ENCODE data around the gene ZBTB40. TPM values are rescaled to one million over a fixed set of nuclear protein-coding genes. Genes with fewer than 3 reads are reported as not detected.

The ZBTB40 gene
- total RNA-seq, 2 donors from 2014 or later: 26.8 to 34.5 TPM

DNA sequence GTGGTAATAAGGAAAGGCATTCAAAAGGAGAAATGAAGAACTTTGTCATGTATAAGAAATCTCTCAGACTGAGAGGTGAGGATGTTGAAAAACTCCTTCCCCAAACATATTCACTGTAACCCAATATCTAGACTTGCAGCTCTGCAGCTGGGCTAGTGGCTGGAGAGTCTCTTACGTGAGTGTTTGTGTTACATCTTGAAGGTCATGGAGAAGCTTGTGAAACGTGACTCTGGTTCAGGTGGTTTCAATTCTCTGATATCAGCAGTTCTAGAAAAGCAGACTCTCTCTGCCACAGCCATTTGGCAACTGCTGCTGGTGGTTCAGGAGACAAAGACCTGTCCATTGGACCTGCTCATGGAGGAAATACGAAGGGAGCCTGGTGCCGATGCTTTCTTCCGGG is 56.7 kb downstream of the ZBTB40 start:
- H3K27ac Mint-ChIP-seq: no peak overlapping the region
- no peaks in the 10 kb centered on the region for H3K4me1 Mint-ChIP-seq
- H3K36me3 Mint-ChIP-seq (ENCODE audit: low read depth): peaks cover 12% of the 10 kb centered on the region
- H3K9me3 ChIP-seq (ENCODE audit: control insufficient read depth, low read length, poor library complexity, severe bottlenecking): no peaks in the 10 kb centered on the region
- no peaks in the 10 kb centered on the region for H3K27me3 Mint-ChIP-seq
- H3K4me3 Mint-ChIP-seq: no peak overlapping the region
- no peak for ATAC-seq
- DNase-seq: no peak

DNA sequence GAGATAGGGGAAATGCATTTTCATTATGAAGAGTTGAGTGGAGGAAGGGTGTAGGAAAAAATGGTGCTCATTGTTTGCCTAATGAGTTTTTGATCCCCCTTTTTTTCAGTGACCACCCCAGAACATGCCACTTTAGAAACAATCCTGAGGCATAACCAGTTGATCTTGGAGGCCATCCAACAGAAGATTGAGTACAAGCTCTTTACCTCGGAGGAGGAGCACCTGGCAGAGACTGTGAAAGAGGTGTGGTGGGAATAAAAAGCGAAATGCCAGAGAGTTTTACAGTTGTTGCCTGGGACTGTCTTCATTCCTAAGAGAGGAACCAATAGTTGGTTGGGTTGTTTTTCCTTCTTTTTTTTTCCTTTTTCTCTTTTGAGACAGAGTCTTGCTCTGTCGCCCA is 57.3 kb downstream of the ZBTB40 start:
- no peaks in the 10 kb centered on the region for H3K9me3 ChIP-seq (ENCODE audit: control insufficient read depth, low read length, poor library complexity, severe bottlenecking)
- no peak for DNase-seq
- H3K27ac Mint-ChIP-seq: no peak overlapping the region
- H3K36me3 Mint-ChIP-seq (ENCODE audit: low read depth): peaks cover 12% of the 10 kb centered on the region
- ATAC-seq: no peak
- no peaks in the 10 kb centered on the region for H3K4me1 Mint-ChIP-seq
- no peak overlapping the region for H3K4me3 Mint-ChIP-seq
- no peaks in the 10 kb centered on the region for H3K27me3 Mint-ChIP-seq

DNA sequence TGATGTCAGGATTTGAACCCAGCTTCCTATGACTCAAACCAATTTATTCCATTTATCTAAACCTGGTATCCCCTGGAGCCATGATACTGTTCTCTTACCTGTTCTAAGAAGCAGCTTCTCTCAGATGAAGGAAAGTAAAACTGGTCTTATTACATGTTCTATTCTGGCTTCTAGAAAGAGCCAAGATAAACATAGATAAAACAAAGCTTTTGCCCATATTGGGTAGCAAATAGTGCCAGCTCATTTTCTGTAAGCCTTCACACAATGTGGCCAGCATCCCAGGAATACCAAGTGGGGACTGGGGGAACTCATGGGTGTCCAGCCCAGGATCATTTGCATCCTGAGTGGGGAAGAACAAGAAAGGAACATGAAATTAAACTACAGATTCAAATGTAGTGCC is 58.2 kb downstream of the ZBTB40 start:
- Mint-ChIP-seq H3K4me1 (no peaks in the 10 kb centered on the region), H3K4me3 (no peak overlapping the region), H3K27me3 (no peaks in the 10 kb centered on the region), H3K27ac (no peak overlapping the region), H3K36me3 (ENCODE audit: low read depth) (peaks cover 17% of the 10 kb centered on the region)
- DNase-seq (no peak), ATAC-seq (no peak)
- H3K9me3 ChIP-seq (ENCODE audit: control insufficient read depth, low read length, poor library complexity, severe bottlenecking): no peaks in the 10 kb centered on the region

DNA sequence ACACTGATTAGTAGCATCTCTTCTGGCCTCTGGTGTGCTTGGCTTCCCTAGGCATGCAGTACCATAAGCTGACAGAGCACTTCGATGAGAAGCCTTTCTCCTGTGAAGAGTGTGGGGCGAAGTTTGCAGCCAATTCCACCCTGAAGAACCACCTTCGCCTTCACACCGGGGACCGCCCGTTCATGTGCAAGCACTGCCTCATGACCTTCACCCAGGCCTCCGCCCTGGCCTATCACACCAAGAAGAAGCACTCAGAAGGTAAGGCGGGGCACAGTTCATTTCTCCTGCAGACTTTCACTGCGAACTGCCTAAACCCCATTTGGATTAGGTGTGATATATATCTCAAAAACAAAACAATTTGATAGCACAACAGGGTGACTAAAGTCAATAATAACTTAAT is 61.2 kb downstream of the ZBTB40 start:
- H3K36me3 Mint-ChIP-seq (ENCODE audit: low read depth): peaks cover 35% of the 10 kb centered on the region
- H3K27me3 Mint-ChIP-seq: no peaks in the 10 kb centered on the region
- peaks cover 4% of the 10 kb centered on the region for H3K4me1 Mint-ChIP-seq
- no peak overlapping the region for H3K27ac Mint-ChIP-seq
- DNase-seq (no peak), ATAC-seq (no peak)
- no peak overlapping the region for H3K4me3 Mint-ChIP-seq
- no peaks in the 10 kb centered on the region for H3K9me3 ChIP-seq (ENCODE audit: control insufficient read depth, low read length, poor library complexity, severe bottlenecking)

DNA sequence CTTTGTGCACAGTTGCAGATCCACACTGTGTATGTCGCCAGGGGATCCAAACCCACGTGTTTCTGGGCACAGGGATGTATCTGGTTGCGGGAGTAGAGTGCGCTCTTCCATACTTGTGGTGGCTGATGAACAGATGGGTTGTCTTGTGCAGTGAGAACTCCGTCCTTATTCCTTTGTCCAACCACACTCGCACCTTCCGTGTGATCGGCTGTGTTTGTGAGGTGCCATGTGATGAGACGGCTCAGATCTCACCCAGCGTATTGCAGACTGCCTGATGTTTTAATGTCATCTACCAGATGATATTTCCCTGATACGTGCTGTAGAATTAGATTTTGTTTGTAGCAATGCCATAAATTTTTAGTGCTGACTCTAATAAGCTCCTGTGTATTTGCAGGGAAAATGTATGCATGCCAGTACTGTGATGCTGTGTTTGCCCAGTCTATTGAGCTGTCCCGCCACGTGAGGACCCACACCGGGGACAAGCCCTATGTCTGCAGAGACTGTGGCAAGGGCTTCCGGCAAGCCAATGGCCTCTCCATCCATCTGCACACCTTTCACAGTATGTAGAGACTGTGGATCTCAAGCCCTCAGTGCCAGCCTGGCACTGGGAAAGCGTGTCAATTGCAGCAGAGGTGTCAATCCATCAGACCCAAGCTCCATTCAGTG is 65.4 kb downstream of the ZBTB40 start:
- no peak overlapping the region for H3K27ac Mint-ChIP-seq
- H3K4me3 Mint-ChIP-seq: no peak overlapping the region
- H3K36me3 Mint-ChIP-seq (ENCODE audit: low read depth): peaks cover 36% of the 10 kb centered on the region
- no peaks in the 10 kb centered on the region for H3K27me3 Mint-ChIP-seq
- DNase-seq: no peak
- peaks cover 6% of the 10 kb centered on the region for H3K4me1 Mint-ChIP-seq
- no peaks in the 10 kb centered on the region for H3K9me3 ChIP-seq (ENCODE audit: control insufficient read depth, low read length, poor library complexity, severe bottlenecking)
- no peak for ATAC-seq

DNA sequence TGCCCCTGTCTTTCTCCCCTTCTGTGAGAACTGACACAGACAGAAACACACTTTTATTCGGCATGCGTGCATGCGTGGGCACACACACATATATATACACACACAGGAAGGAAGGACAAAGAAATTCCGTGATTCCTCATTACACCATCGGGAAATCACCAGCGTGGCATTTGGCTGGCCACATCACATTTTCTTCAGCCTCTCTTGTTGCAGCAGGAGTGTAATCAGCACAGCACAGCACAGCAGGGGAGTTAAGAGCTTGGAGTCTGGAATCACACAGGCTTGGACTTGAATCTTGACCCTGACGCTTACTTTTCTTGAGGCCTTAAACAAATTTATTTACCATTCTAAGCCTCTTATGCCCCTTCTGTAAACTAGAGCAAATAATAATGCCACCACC is 66.3 kb downstream of the ZBTB40 start:
- no peak for DNase-seq
- Mint-ChIP-seq H3K27ac (no peak overlapping the region), H3K4me1 (peaks cover 6% of the 10 kb centered on the region), H3K36me3 (ENCODE audit: low read depth) (peaks cover 36% of the 10 kb centered on the region), H3K4me3 (no peak overlapping the region), H3K27me3 (no peaks in the 10 kb centered on the region)
- no peak for ATAC-seq
- no peaks in the 10 kb centered on the region for H3K9me3 ChIP-seq (ENCODE audit: control insufficient read depth, low read length, poor library complexity, severe bottlenecking)

DNA sequence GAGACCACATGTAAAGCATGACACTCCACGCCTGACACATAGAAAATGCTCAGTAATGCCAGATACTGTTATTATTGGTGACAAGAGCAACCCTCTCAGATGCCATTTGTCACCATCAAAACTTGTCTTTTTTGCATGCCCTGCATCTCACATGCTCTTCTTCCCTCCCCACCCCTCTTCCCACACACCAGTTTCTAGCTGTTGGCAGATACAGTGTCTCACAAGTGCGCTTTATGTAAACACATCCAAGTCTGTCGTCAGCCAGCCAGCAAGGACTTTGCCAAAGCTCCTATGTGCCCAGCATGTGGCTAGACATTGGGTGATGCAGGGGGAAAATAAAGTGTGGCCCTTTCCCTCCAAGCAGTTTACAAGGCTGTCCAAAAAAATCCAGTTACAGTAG is 66.7 kb downstream of the ZBTB40 start:
- ATAC-seq (no peak), DNase-seq (no peak)
- Mint-ChIP-seq H3K36me3 (ENCODE audit: low read depth) (peaks cover 36% of the 10 kb centered on the region), H3K27ac (no peak overlapping the region), H3K4me1 (peaks cover 6% of the 10 kb centered on the region), H3K27me3 (no peaks in the 10 kb centered on the region), H3K4me3 (no peak overlapping the region)
- no peaks in the 10 kb centered on the region for H3K9me3 ChIP-seq (ENCODE audit: control insufficient read depth, low read length, poor library complexity, severe bottlenecking)

DNA sequence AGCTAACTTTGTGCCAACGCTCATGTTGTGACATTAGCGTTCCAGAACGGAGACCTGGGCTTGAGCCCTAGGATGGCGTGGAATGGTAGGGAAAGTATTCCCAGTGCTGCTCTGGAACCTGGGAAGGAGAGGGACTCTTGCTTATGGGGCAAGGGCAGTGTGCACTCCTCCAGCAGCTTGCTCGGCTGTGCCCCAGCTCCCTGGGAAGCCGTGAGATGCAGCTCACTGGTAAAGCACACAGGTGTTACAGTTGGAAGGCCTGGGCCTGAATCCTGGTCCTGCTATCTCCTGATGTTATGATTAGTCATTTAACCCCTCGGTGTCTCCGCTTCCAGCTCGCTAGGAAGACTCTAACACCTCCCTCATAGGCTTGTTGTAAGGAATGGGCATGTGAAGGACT is 69.2 kb downstream of the ZBTB40 start:
- H3K9me3 ChIP-seq (ENCODE audit: control insufficient read depth, low read length, poor library complexity, severe bottlenecking): no peaks in the 10 kb centered on the region
- H3K27me3 Mint-ChIP-seq: no peaks in the 10 kb centered on the region
- no peak for ATAC-seq
- no peak overlapping the region for H3K27ac Mint-ChIP-seq
- no peak for DNase-seq
- H3K4me1 Mint-ChIP-seq: peaks cover 4% of the 10 kb centered on the region
- peaks cover 26% of the 10 kb centered on the region for H3K36me3 Mint-ChIP-seq (ENCODE audit: low read depth)
- H3K4me3 Mint-ChIP-seq: no peak overlapping the region

DNA sequence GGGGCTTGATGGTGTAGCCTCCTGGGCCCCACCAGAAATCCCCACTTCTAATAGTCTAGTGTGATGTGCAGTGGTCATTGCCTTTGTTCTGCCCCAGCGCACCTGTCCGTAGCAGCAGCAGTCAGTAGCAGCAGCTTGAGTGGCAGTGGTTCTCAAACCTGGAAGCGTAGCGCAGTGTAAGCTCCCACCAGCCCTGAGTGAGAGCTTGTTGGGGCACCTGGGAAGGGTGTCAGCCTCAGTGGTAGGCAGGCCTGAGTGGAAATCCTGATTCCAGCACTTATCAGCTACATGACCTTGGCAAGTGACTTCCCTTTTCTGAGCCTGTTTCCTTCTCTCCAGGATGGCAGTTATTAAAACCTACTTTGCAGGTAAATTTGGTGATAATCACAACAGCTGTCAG is 70.0 kb downstream of the ZBTB40 start:
- no peaks in the 10 kb centered on the region for H3K9me3 ChIP-seq (ENCODE audit: control insufficient read depth, low read length, poor library complexity, severe bottlenecking)
- no peak overlapping the region for H3K27ac Mint-ChIP-seq
- no peak overlapping the region for H3K4me3 Mint-ChIP-seq
- ATAC-seq (no peak), DNase-seq (no peak)
- H3K27me3 Mint-ChIP-seq: no peaks in the 10 kb centered on the region
- peaks cover 22% of the 10 kb centered on the region for H3K36me3 Mint-ChIP-seq (ENCODE audit: low read depth)
- peaks cover 4% of the 10 kb centered on the region for H3K4me1 Mint-ChIP-seq

DNA sequence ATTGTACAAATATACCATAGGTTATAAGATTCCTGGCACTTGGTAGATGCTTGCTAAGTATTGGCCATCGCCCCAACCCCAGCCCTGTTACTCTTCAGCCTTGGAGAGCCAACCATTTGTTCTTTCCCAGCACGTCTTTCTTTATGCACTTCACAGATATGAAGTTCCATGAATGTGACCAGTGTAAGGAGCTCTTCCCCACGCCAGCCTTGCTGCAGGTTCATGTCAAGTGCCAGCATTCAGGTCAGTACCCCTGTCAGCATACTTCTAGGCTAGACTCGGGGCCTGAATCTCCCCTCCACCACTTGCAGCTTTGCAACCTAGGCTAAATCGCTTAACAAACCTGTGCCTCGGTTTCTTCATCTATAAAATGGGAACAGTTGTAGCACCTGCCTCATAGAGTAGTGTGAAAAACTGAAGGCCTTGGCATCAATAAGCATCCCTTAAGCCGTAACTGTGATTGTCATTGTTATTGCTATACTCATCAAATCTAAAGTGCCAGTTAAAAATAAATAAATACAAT is 70.6 kb downstream of the ZBTB40 start:
- ATAC-seq (no peak), DNase-seq (no peak)
- Mint-ChIP-seq H3K27ac (no peak overlapping the region), H3K4me1 (peaks cover 4% of the 10 kb centered on the region), H3K27me3 (no peaks in the 10 kb centered on the region), H3K4me3 (no peak overlapping the region), H3K36me3 (ENCODE audit: low read depth) (peaks cover 22% of the 10 kb centered on the region)
- H3K9me3 ChIP-seq (ENCODE audit: control insufficient read depth, low read length, poor library complexity, severe bottlenecking): no peaks in the 10 kb centered on the region

DNA sequence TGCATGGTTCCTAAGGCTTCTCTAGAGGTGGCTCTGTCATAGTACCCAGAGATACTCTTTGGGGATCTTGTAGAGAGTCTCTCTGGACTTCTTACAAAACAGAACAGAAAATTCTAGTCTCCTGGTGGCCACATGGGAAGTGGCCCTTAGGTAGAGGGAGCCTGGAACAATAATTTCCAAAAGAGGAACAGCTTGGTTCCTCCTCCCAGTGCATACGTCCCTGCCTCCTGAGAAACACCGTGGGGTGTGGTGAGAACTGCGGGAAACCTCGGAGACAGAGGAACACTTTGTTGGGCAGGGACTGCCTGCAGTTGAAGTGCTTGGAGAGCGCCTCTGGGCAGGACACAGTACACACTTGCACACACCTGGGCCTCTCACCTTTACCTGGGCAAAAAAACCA is 72.8 kb downstream of the ZBTB40 start:
- DNase-seq (no peak), ATAC-seq (no peak)
- Mint-ChIP-seq H3K27me3 (no peaks in the 10 kb centered on the region), H3K4me3 (no peak overlapping the region), H3K27ac (peak overlapping the region; percentile 34), H3K4me1 (peaks cover 2% of the 10 kb centered on the region), H3K36me3 (ENCODE audit: low read depth) (peaks cover 10% of the 10 kb centered on the region)
- H3K9me3 ChIP-seq (ENCODE audit: control insufficient read depth, low read length, poor library complexity, severe bottlenecking): no peaks in the 10 kb centered on the region

DNA sequence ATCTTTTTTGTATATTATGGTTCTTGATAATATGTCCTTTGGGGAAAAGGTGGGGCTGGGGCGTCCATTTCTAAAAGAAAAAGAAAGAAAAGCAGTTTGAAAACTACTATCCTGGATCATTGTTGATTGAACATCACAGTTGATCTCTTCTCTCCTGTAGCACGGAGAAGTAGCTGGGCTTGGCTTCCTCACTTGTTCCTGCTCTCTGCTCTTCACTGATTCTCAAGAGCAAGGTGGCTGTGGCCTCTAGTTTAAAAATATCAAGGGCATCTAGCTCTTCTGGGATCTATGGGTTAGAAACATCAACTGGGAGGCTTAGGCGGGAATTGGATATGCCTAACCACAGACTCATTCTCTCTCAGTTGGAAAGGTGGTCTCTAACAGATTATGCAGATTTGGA is 73.6 kb downstream of the ZBTB40 start:
- DNase-seq: no peak
- Mint-ChIP-seq H3K27me3 (no peaks in the 10 kb centered on the region), H3K27ac (no peak overlapping the region), H3K4me1 (peaks cover under 1% of the 10 kb centered on the region), H3K36me3 (ENCODE audit: low read depth) (peaks cover 7% of the 10 kb centered on the region), H3K4me3 (no peak overlapping the region)
- ATAC-seq: no peak
- H3K9me3 ChIP-seq (ENCODE audit: control insufficient read depth, low read length, poor library complexity, severe bottlenecking): no peaks in the 10 kb centered on the region

DNA sequence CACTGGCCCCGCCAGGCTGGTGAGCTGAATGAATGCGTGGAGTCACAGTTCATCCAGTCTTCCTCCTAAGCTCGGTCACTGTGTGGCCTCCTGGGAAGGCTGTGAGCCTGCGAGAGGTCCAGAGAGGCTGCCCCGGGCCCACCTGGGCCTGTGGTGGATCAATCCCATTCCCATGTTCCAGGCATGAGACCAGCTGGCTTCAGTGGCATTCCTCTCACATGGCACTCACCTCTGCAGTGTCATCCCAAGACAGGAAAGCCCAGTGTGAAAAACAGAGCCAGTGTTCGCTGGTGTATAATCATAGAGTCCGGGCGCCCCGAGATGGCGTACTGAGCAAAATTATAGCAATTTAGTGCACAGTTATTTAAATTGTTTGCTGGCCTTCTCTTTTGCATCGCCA is 74.0 kb downstream of the ZBTB40 start:
- H3K9me3 ChIP-seq (ENCODE audit: control insufficient read depth, low read length, poor library complexity, severe bottlenecking): no peaks in the 10 kb centered on the region
- no peaks in the 10 kb centered on the region for H3K4me1 Mint-ChIP-seq
- DNase-seq: no peak
- H3K36me3 Mint-ChIP-seq (ENCODE audit: low read depth): peaks cover 6% of the 10 kb centered on the region
- H3K27ac Mint-ChIP-seq: no peak overlapping the region
- ATAC-seq: no peak
- no peaks in the 10 kb centered on the region for H3K27me3 Mint-ChIP-seq
- H3K4me3 Mint-ChIP-seq: no peak overlapping the region

DNA sequence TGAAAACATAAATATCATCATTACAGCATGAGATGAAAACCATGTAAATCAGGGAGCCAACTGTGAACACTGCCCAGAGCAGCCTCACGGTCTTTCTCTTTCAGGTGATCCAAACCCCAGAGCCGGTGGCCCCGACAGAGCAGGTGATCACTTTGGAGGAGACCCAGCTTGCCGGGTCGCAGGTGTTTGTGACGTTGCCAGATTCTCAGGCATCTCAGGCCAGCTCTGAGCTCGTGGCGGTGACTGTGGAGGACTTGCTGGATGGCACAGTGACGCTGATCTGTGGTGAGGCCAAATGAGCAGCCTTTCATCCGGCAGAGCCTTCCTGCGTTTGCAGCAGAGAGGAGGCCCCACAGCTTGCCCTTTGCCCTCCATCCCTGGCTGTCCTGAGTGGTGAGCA is 74.4 kb downstream of the ZBTB40 start:
- no peak for ATAC-seq

More for the DNA sequence above, 74.4 kb downstream of the ZBTB40 start:
- Mint-ChIP-seq H3K27ac (no peak overlapping the region), H3K4me3 (no peak overlapping the region), H3K27me3 (no peaks in the 10 kb centered on the region), H3K36me3 (ENCODE audit: low read depth) (peaks cover 6% of the 10 kb centered on the region), H3K4me1 (no peaks in the 10 kb centered on the region)
- H3K9me3 ChIP-seq (ENCODE audit: control insufficient read depth, low read length, poor library complexity, severe bottlenecking): no peaks in the 10 kb centered on the region
- no peak for DNase-seq
